ENCODE measurements around the gene WSCD2.

The WSCD2 gene

DNA sequence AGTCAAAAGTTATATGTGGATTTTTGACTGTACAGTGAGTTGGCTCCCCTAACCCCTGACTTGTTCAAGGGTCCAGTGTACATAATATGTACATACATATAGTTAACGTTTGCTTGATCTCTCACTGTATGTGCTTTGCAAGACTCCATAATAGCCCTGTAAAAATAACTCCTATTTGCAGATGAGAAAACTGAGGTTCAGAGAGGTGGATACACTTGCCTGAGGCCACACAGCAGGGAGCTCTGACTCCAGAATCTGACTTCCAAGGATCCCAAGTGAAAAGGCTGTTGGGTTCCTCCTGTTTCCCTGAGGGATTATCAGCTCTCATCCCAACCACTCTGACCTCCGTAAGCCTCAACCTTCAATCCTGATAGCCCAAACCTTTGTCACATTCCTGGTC is 168.3 kb downstream of the WSCD2 start:
- DNase-seq (ENCODE audit: extremely low read depth in 1 of 2, low read depth in 1 of 2) = no peak

DNA sequence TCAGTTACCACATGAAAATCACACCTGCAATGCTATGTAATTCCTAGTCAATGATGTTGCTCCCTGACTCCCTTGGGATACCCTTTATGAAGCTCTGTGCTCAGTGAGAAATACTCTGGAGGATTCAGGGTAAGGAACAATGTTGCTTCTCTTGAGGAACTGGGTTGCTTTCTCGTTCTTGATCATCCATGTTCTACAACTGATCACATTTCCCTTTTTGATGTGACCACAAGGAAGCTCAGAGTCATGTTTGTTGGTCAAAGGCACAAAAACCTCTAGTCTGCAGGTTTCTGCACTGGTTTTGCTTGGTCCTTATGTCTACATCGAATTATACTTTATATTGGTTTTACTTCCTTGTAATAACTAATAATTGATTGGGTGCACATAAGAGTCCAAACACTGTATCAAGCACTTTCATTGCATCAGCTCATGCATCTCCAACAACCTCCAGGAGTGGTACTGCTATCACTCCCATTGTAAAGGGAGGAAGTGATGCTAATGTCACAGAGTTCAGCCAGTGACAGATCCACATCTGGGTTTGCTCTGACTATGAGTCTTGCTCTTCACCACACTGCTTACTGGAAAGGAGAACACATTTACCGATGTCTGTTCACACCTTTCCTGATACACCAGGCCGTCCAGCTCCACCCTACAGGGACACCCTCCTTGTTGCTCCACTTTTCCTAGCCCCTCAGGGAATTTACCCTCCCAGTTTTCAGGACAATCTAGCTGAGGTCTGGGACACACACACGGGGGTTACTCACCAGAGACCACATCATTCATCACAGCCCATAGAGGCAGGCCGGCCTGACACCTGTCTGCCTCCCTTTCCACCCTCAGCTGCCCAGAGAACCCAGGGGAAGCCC is 169.0 kb downstream of the WSCD2 start:
- no peak for DNase-seq (ENCODE audit: extremely low read depth in 1 of 2, low read depth in 1 of 2)

DNA sequence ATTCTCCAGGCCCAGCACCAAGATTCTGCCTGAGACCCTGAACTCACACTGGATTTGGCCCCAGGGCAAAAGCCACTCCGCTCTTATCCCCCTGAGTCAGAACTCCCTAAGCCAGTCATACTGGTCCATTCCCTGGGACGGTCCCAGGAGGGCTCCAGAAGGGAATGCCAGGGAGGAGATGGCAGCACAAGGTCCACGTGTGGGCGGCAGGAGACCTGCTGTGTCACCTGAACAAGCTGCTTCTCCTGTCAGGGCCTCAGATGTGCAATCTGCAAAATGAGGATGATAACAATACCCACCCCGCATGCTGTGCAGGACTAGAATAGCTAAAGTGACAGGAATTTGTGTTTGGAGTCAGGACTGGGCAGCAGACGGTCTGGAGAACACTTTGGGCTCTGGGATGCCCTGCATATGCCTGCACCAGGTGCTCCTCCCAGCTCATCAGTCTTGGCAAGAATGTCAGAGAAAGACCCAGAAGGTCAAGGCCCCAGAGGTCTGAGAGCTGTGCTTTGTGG is 169.7 kb downstream of the WSCD2 start:
- no peak for DNase-seq (ENCODE audit: extremely low read depth in 1 of 2, low read depth in 1 of 2)

DNA sequence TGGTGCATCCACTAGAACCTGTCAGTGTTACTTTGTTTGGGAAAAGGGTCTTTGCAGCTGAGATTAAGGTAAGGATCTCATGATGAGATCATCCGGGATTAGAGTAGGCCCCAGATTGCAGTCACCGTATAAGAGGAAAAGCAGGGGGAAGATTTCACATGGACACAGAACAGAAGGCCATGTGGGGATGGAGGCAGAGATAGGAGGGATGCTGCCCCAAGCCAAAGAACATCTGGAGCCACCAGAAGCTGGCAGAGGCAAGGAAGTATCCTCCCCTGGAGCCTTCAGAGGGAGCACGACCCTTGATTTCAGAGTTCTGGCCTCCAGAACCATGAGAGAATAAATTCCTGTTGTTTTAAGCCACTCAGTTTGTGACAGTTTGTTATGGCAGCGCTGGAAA is 170.4 kb downstream of the WSCD2 start:
- DNase-seq (ENCODE audit: extremely low read depth in 1 of 2, low read depth in 1 of 2) = no peak
